IMR-90 (cell line): ENCODE measurements around the gene SLC34A3. TPM values are rescaled to one million over a fixed set of nuclear protein-coding genes. Genes with fewer than 3 reads are reported as not detected.

Experiments
- ATAC-seq: fragments of 200-7000 bp; cut with Tn5 transposase; 2 replicates; pipeline ENCODE4 v1.9.1; 2020; ENCODE audit warnings: low read depth, mild to moderate bottlenecking, moderate library complexity
- BruUV-seq: library from RNA; stranded (reverse); fragments of 400-500 nt; replicated peaks from 2 replicates; lab custom pipeline; 2021; lab: Mats Ljungman, UMichigan
- CTCF ChIA-PET: fragments of 300-600 bp; formaldehyde crosslinking; extraction: SDS; loops from one replicate; lab custom pipeline; 2021; ENCODE audit warnings: antibody characterized with exemption; lab: Yijun Ruan, JAX
- POLR2A ChIA-PET: fragments of 300-600 bp; sonication (Branson Sonifier 250); formaldehyde crosslinking; loops from one replicate; lab custom pipeline; 2022; ENCODE audit warnings: antibody characterized with exemption; ENCODE audit not compliant: unreplicated experiment; lab: Charles Lee
- DNase-seq: peaks from one replicate; pipeline ENCODE4 v3.0.0; 2013
- H2AFZ ChIP-seq: replicated peaks from 2 replicates; pipeline ENCODE3; 2013; ENCODE audit warnings: low read length, mild to moderate bottlenecking; ENCODE audit not compliant: poor library complexity
- H2AK5ac ChIP-seq: 2 replicates; pipeline ENCODE4 v1.6.1; 2013; ENCODE audit warnings: low read depth, low read length, inconsistent platforms
- H2AK9ac ChIP-seq: replicated peaks from 2 replicates; pipeline ENCODE3; 2013; ENCODE audit warnings: mild to moderate bottlenecking, low read depth, low read length, moderate library complexity; ENCODE audit not compliant: poor library complexity
- H2BK120ac ChIP-seq: 2 replicates; pipeline ENCODE4 v1.6.1; 2013; ENCODE audit warnings: low read depth, low read length, inconsistent platforms
- H2BK15ac ChIP-seq: 3 replicates; pipeline ENCODE4 v1.6.1; 2013; ENCODE audit warnings: low read depth, low read length, inconsistent platforms
- H2BK20ac ChIP-seq: 2 replicates; pipeline ENCODE4 v1.6.1; 2013; ENCODE audit warnings: low read depth, mild to moderate bottlenecking, inconsistent platforms, low read length, moderate library complexity
- H2BK5ac ChIP-seq: 2 replicates; pipeline ENCODE4 v1.6.1; 2013; ENCODE audit warnings: mild to moderate bottlenecking, low read depth, low read length, inconsistent platforms; ENCODE audit not compliant: poor library complexity, severe bottlenecking
- H3K14ac ChIP-seq: replicated peaks from 2 replicates; pipeline ENCODE4 v1.6.1; 2013; ENCODE audit warnings: low read depth, low read length, inconsistent platforms
- H3K18ac ChIP-seq: 2 replicates; pipeline ENCODE4 v1.6.1; 2013; ENCODE audit warnings: low read depth, low read length, control low read depth
- H3K23ac ChIP-seq: 2 replicates; pipeline ENCODE4 v1.6.1; 2013; ENCODE audit warnings: low read depth, low read length, inconsistent platforms
- H3K27ac ChIP-seq: 2 replicates; pipeline ENCODE4 v1.5.1; 2013; ENCODE audit warnings: mild to moderate bottlenecking, control low read depth, low read length; ENCODE audit not compliant: insufficient read depth
- H3K27me3 ChIP-seq: 2 replicates; pipeline ENCODE4 v1.6.1; 2013; ENCODE audit warnings: low read length; ENCODE audit not compliant: control insufficient read depth, insufficient read depth
- H3K36me3 ChIP-seq: 2 replicates; pipeline ENCODE4 v1.6.1; 2013; ENCODE audit warnings: low read length, mixed read lengths; ENCODE audit not compliant: control insufficient read depth, insufficient read depth
- H3K4ac ChIP-seq: 2 replicates; pipeline ENCODE4 v1.6.1; 2013; ENCODE audit warnings: low read depth, low read length, inconsistent platforms
- H3K4me1 ChIP-seq: 2 replicates; pipeline ENCODE4 v1.6.1; 2013; ENCODE audit warnings: low read length, mixed read lengths; ENCODE audit not compliant: control insufficient read depth, insufficient read depth
- H3K4me2 ChIP-seq: 2 replicates; pipeline ENCODE4 v1.6.1; 2013; ENCODE audit warnings: low read depth, mild to moderate bottlenecking, control low read depth, low read length, moderate library complexity
- H3K4me3 ChIP-seq: 2 replicates; pipeline ENCODE4 v1.5.1; 2013; ENCODE audit warnings: low read depth, mild to moderate bottlenecking, control low read depth, low read length, moderate library complexity; ENCODE audit not compliant: insufficient read depth
- H3K56ac ChIP-seq: 2 replicates; pipeline ENCODE4 v1.6.1; 2013; ENCODE audit warnings: low read length, inconsistent platforms; ENCODE audit not compliant: insufficient read depth; ENCODE audit errors: extremely low read depth
- H3K79me1 ChIP-seq, 2 experiments: 2 replicates each; pipeline ENCODE4 v1.6.1; 2013; ENCODE audit warnings: low read length in 2 of 2, inconsistent platforms in 1 of 2, low read depth in 1 of 2
- H3K9ac ChIP-seq: 2 replicates; pipeline ENCODE4 v1.6.1; 2013; ENCODE audit warnings: low read depth, low read length, control low read depth
- H3K9me1 ChIP-seq: 2 replicates; pipeline ENCODE4 v1.6.1; 2013; ENCODE audit warnings: low read length, inconsistent platforms; ENCODE audit not compliant: insufficient read depth
- H3K9me3 ChIP-seq: 2 replicates; pipeline ENCODE4 v1.6.1; 2013; ENCODE audit warnings: low read length; ENCODE audit not compliant: control insufficient read depth, insufficient read depth
- H4K20me1 ChIP-seq: 2 replicates; pipeline ENCODE4 v1.6.1; 2013; ENCODE audit warnings: low read length, inconsistent platforms; ENCODE audit not compliant: insufficient read depth
- H4K5ac ChIP-seq: 2 replicates; pipeline ENCODE4 v1.6.1; 2013; ENCODE audit warnings: mild to moderate bottlenecking, low read depth, low read length, control low read depth
- H4K8ac ChIP-seq, 2 experiments: 2 replicates each; pipeline ENCODE4 v1.6.1; 2013; ENCODE audit warnings: low read depth in 2 of 2, low read length in 2 of 2, control low read depth in 1 of 2, inconsistent platforms in 1 of 2
- H4K91ac ChIP-seq: 2 replicates; pipeline ENCODE4 v1.6.1; 2013; ENCODE audit warnings: low read depth, low read length, inconsistent platforms; ENCODE audit not compliant: insufficient read depth
- BHLHE40 ChIP-seq: fragments of 150-350 bp; IDR thresholded peaks from 2 replicates; pipeline ENCODE4 v1.6.1; 2016; ENCODE audit warnings: mild to moderate bottlenecking, low read depth, low read length
- CEBPB ChIP-seq: IDR thresholded peaks from 2 replicates; pipeline ENCODE4 v1.6.1; 2012; ENCODE audit warnings: low read depth, low read length, improper control_type of control experiment
- CHD1 ChIP-seq: IDR thresholded peaks from 2 replicates; pipeline ENCODE4 v1.6.1; 2012; ENCODE audit warnings: low read depth, low read length, improper control_type of control experiment
- CTCF ChIP-seq: conservative IDR thresholded peaks from 2 replicates; pipeline ENCODE4 v1.5.1; 2012; ENCODE audit warnings: mild to moderate bottlenecking, low read depth, low read length, improper control_type of control experiment
- ELK1 ChIP-seq: fragments of 150-350 bp; IDR thresholded peaks from 2 replicates; pipeline ENCODE4 v1.6.1; 2016; ENCODE audit warnings: low read depth, mild to moderate bottlenecking, low read length, moderate library complexity, borderline replicate concordance
- FOS ChIP-seq: fragments of 150-350 bp; IDR thresholded peaks from 2 replicates; pipeline ENCODE4 v1.6.1; 2016; ENCODE audit warnings: low read depth, low read length
- MAFK ChIP-seq: IDR thresholded peaks from 2 replicates; pipeline ENCODE4 v1.6.1; 2012; ENCODE audit warnings: low read depth, low read length, improper control_type of control experiment
- MAZ ChIP-seq: IDR thresholded peaks from 2 replicates; pipeline ENCODE4 v1.6.1; 2012; ENCODE audit warnings: low read depth, mild to moderate bottlenecking, low read length, improper control_type of control experiment, moderate library complexity, borderline replicate concordance
- MXI1 ChIP-seq: IDR thresholded peaks from 2 replicates; pipeline ENCODE4 v1.6.1; 2012; ENCODE audit warnings: low read depth, mild to moderate bottlenecking, low read length, moderate library complexity, borderline replicate concordance
- NFE2L2 ChIP-seq: fragments of 150-350 bp; IDR thresholded peaks from 2 replicates; pipeline ENCODE4 v1.6.1; 2016; ENCODE audit warnings: low read depth, mild to moderate bottlenecking, low read length
- POLR2A ChIP-seq: IDR thresholded peaks from 2 replicates; pipeline ENCODE4 v1.6.1; 2012; ENCODE audit warnings: mild to moderate bottlenecking, low read depth, low read length
- RAD21 ChIP-seq: IDR thresholded peaks from 2 replicates; pipeline ENCODE4 v1.6.1; 2012; ENCODE audit warnings: low read length, improper control_type of control experiment
- RCOR1 ChIP-seq: IDR thresholded peaks from 2 replicates; pipeline ENCODE4 v1.6.1; 2012; ENCODE audit warnings: mild to moderate bottlenecking, low read length, improper control_type of control experiment; ENCODE audit not compliant: insufficient replicate concordance
- RFX5 ChIP-seq: IDR thresholded peaks from 2 replicates; pipeline ENCODE4 v1.8.0; 2012; ENCODE audit warnings: low read depth, mild to moderate bottlenecking, low read length, moderate library complexity
- SMC3 ChIP-seq: fragments of 150-350 bp; IDR thresholded peaks from 2 replicates; pipeline ENCODE4 v1.6.1; 2016; ENCODE audit warnings: low read depth, mild to moderate bottlenecking, antibody characterized with exemption, low read length, moderate library complexity
- USF2 ChIP-seq: fragments of 150-350 bp; IDR thresholded peaks from 2 replicates; pipeline ENCODE4 v1.6.1; 2017; ENCODE audit warnings: mild to moderate bottlenecking, antibody characterized with exemption, low read length, low read depth
- WGBS, 2 experiments: methylation state at CpG; one replicate each; pipeline versions ENCODE4 v1.1.5 to v1.1.7; 2013; ENCODE audit warnings: missing lambda C conversion rate in 2 of 2; ENCODE audit not compliant: insufficient read length in 1 of 2; ENCODE audit errors: extremely low coverage in 2 of 2; 5-methylcytosine and 5-hydroxymethylcytosine counted together
- dilution Hi-C: fragments of 300-500 bp; cut with HindIII; formaldehyde crosslinking; loops from one replicate; pipeline ENCODE4 v1.14.3; 2018; ENCODE audit warnings: low sequenced_read_pairs; ENCODE audit not compliant: unreplicated experiment
- in situ Hi-C: fragments of 300-500 bp; cut with MboI; formaldehyde crosslinking; loops from 3 replicates; pipeline ENCODE4 v1.14.3; 2019; ENCODE audit warnings: low sequenced_read_pairs, inconsistent platforms, mixed read lengths
- intact Hi-C: fragments of 100-400 bp; cut with micrococcal nuclease; formaldehyde crosslinking; loops from 2 replicates; pipeline ENCODE4 v1.10.0; 2022
- polyA plus RNA-seq, 3 experiments: library from polyadenylated mRNA; depleted of rRNA; stranded (reverse); fragments of >200 nt; gene quantifications; 2 replicates each; pipeline ENCODE4 v1.2.3, GENCODE V29; 2012; ENCODE audit warnings: low replicate concordance in 1 of 3
- total RNA-seq: library from RNA; depleted of rRNA; stranded (reverse); fragments of >200 nt; gene quantifications from 2 replicates; pipeline ENCODE4 v1.2.3, GENCODE V29; 2012

SLC34A3 gene
- total and polyA plus RNA-seq, 2 of the 4 experiments (the other 2 are of a cell fraction) = not detected

GRCh38 chr9:137195525-137196220 is 35.0 kb upstream of the SLC34A3 start:
- Histone ChIP-seq H3K9me1 (no peaks in the 10 kb centered on the region), H2BK20ac (no peak overlapping the region), H3K14ac (no peak overlapping the region), H2BK15ac (no peak overlapping the region), H3K27me3 (no peaks in the 10 kb centered on the region), H3K4me3 (no peak overlapping the region), H4K8ac (no peak overlapping the region), H3K4ac (no peak overlapping the region), H3K79me1 (peaks cover 7 to 70% of the 10 kb centered on the region in 2 experiments), H3K9ac (no peak overlapping the region), H2BK5ac (no peak overlapping the region), H2AK5ac (no peak overlapping the region), H2AK9ac (no peak overlapping the region), H4K91ac (no peak overlapping the region), H3K36me3 (peaks cover 18% of the 10 kb centered on the region), H3K56ac (no peak overlapping the region), H3K27ac (no peak overlapping the region), H4K20me1 (peaks cover 39% of the 10 kb centered on the region), H3K9me3 (no peaks in the 10 kb centered on the region), H2BK120ac (no peak overlapping the region), H3K4me2 (no peak overlapping the region), H3K18ac (no peak overlapping the region), H3K23ac (no peak overlapping the region), H2AFZ (no peak overlapping the region), H4K5ac (no peak overlapping the region), H3K4me1 (peaks cover 15% of the 10 kb centered on the region)
- dilution Hi-C loops = no loop called here
- no peak for ATAC-seq
- 87% methylated on average over 16 of the region's 21 CpGs; no CpG with 5 or more reads in 1 of the 2 experiments for WGBS, 2 experiments
- POLR2A ChIA-PET = no interaction called here
- BruUV-seq = no TSS peak
- intact Hi-C loops = no loop called here
- CTCF ChIA-PET = interaction anchor here (1.0 kb wide), 1 partner anchor 31 kb away, joined by 3 read pairs; the partner anchor contains the start of gene RNF224
- DNase-seq = no peak
- in situ Hi-C loops = no loop called here
- no peak for TF ChIP-seq SMC3
- TF ChIP-seq RFX5 = no peak
- no peak for TF ChIP-seq MAFK
- no peak for TF ChIP-seq CEBPB
- TF ChIP-seq MXI1 = no peak
- no peak for TF ChIP-seq POLR2A
- TF ChIP-seq NFE2L2 = no peak
- no peak for TF ChIP-seq USF2
- no peak for TF ChIP-seq CHD1
- TF ChIP-seq MAZ = no peak
- TF ChIP-seq FOS = no peak
- no peak for TF ChIP-seq RAD21
- TF ChIP-seq CTCF = no peak
- TF ChIP-seq ELK1 = no peak
- no peak for TF ChIP-seq RCOR1
- TF ChIP-seq BHLHE40 = no peak
